HG03457 (cell line): ENCODE data around the gene OAT.
"Not testable (repeated sequence)": the region's sequence is repeated elsewhere in the genome, so short reads cannot be mapped to it uniquely, and the experiment has no call there.

Experiments used
- ATAC-seq: cut with Tn5 transposase; IDR thresholded peaks from one replicate; pipeline ENCODE4 v1.9.1; 2021; ENCODE audit warnings: moderate number of reproducible peaks; ENCODE audit not compliant: unreplicated experiment

Gene OAT

GRCh38 chr10:124380256-124380995 lies 38.3 kb downstream of the OAT start:
- no peak for ATAC-seq

GRCh38 chr10:124379609-124380193 lies 39.0 kb downstream of the OAT start:
- ATAC-seq, result no peak

GRCh38 chr10:124378881-124379471 lies 39.7 kb downstream of the OAT start:
- ATAC-seq, result no peak

GRCh38 chr10:124378271-124378670 lies 40.5 kb downstream of the OAT start:
- no peak for ATAC-seq

- no peak for ATAC-seq
Observed at GRCh38 chr10:124377101-124377500, 41.6 kb downstream of the OAT start.

GRCh38 chr10:124376411-124376810 lies 42.3 kb downstream of the OAT start:
- ATAC-seq, result no peak

GRCh38 chr10:124375691-124376090 lies 43.0 kb downstream of the OAT start:
- no peak for ATAC-seq

- no peak for ATAC-seq
Observed at GRCh38 chr10:124375353-124375614, 43.4 kb downstream of the OAT start.

GRCh38 chr10:124374535-124375352 lies 44.0 kb downstream of the OAT start:
- no peak for ATAC-seq

GRCh38 chr10:124372899-124373298 lies 45.8 kb downstream of the OAT start:
- no peak for ATAC-seq

GRCh38 chr10:124370426-124370825 lies 48.3 kb downstream of the OAT start:
- ATAC-seq, result no peak

GRCh38 chr10:124369986-124370385 lies 48.7 kb downstream of the OAT start:
- no peak for ATAC-seq

GRCh38 chr10:124369533-124369932 lies 49.2 kb downstream of the OAT start:
- not testable (repeated sequence) for ATAC-seq

- ATAC-seq, result no peak
Observed at GRCh38 chr10:124369066-124369465, 49.7 kb downstream of the OAT start.

- ATAC-seq, result no peak
Observed at GRCh38 chr10:124367936-124368335, 50.8 kb downstream of the OAT start.

- ATAC-seq, result no peak
Observed at GRCh38 chr10:124367414-124367813, 51.3 kb downstream of the OAT start.

- ATAC-seq, result no peak
Observed at GRCh38 chr10:124366825-124367224, 51.9 kb downstream of the OAT start.

- ATAC-seq, result no peak
Observed at GRCh38 chr10:124366343-124366742, 52.4 kb downstream of the OAT start.

- no peak for ATAC-seq
Observed at GRCh38 chr10:124364674-124365073, 54.0 kb downstream of the OAT start.

GRCh38 chr10:124362568-124362967 lies 56.2 kb downstream of the OAT start:
- no peak for ATAC-seq

- ATAC-seq, result no peak
Observed at GRCh38 chr10:124359336-124359832, 59.3 kb downstream of the OAT start.

GRCh38 chr10:124357561-124357885 lies 61.2 kb downstream of the OAT start:
- no peak for ATAC-seq
